ENCODE measurements around the gene COX6A2.

COX6A2 gene

GRCh38 chr16:31402687-31403086 lies 25.5 kb downstream of the COX6A2 start:
- DNase-seq (ENCODE audit: low read depth): no peak
- no peak overlapping the region for H3K4me3 ChIP-seq (ENCODE audit: low read length)
- TF ChIP-seq CTCF (conservative IDR thresholded peaks at IDR 0.05; ENCODE audit: low read depth, low read length): no peak

GRCh38 chr16:31401436-31401835 lies 26.7 kb downstream of the COX6A2 start:
- no peak for DNase-seq (ENCODE audit: low read depth)
- TF ChIP-seq CTCF (conservative IDR thresholded peaks at IDR 0.05; ENCODE audit: low read depth, low read length): no peak
- H3K4me3 ChIP-seq (ENCODE audit: low read length): no peak overlapping the region

GRCh38 chr16:31400191-31400590 lies 28.0 kb downstream of the COX6A2 start:
- DNase-seq (ENCODE audit: low read depth): no peak
- no peak overlapping the region for H3K4me3 ChIP-seq (ENCODE audit: low read length)
- TF ChIP-seq CTCF (conservative IDR thresholded peaks at IDR 0.05; ENCODE audit: low read depth, low read length): no peak

- no peak overlapping the region for H3K4me3 ChIP-seq (ENCODE audit: low read length)
- no peak for TF ChIP-seq CTCF (conservative IDR thresholded peaks at IDR 0.05; ENCODE audit: low read depth, low read length)
- no peak for DNase-seq (ENCODE audit: low read depth)
These were observed 30.5 kb downstream of the COX6A2 start for GRCh38 chr16:31397701-31398100.

- no peak for TF ChIP-seq CTCF (conservative IDR thresholded peaks at IDR 0.05; ENCODE audit: low read depth, low read length)
- DNase-seq (ENCODE audit: low read depth): no peak
- no peak overlapping the region for H3K4me3 ChIP-seq (ENCODE audit: low read length)
These were observed 31.0 kb downstream of the COX6A2 start for GRCh38 chr16:31397096-31397660.

- no peak for TF ChIP-seq CTCF (conservative IDR thresholded peaks at IDR 0.05; ENCODE audit: low read depth, low read length)
- H3K4me3 ChIP-seq (ENCODE audit: low read length): no peak overlapping the region
- no peak for DNase-seq (ENCODE audit: low read depth)
These were observed 32.5 kb downstream of the COX6A2 start for GRCh38 chr16:31395647-31396046.

GRCh38 chr16:31393056-31393455 lies 35.1 kb downstream of the COX6A2 start, which contains the start of gene ITGAD:
Gene ITGAD (plus strand): TSS chr16:31393335. CDS start chr16:31393361, 26 bp downstream.
- TF ChIP-seq CTCF (conservative IDR thresholded peaks at IDR 0.05; ENCODE audit: low read depth, low read length): no peak
- no peak for DNase-seq (ENCODE audit: low read depth)
- H3K4me3 ChIP-seq (ENCODE audit: low read length): no peak within 1 kb of the TSS
